Adrenal gland (tissue), 12 donors: ENCODE measurements around the gene MRPL21. TPM values are rescaled to one million over a fixed set of nuclear protein-coding genes. Genes with fewer than 3 reads are reported as not detected.

ENCODE experiments used
- DNase-seq, 7 donors: peaks; one replicate each; pipeline ENCODE4 v3.0.0-alpha.2; 2019 to 2020
- H3K27ac ChIP-seq, 5 donors: fragments of 200-600 bp; sonication (generic) in 4 of 5; 1 replicate in 3 of 5; 2 replicates in 2 of 5; pipeline versions ENCODE4 v1.5.1 to v1.8.0; 2016 to 2020; ENCODE audit warnings: mild to moderate bottlenecking in 1 of 5
- H3K27me3 ChIP-seq: fragments of 200-600 bp; 2 replicates; pipeline ENCODE4 v1.8.0; 2021
- H3K36me3 ChIP-seq, 2 donors: fragments of 200-600 bp; replicated peaks in 1 of 2; 1 replicate in 1 of 2; 2 replicates in 1 of 2; pipeline versions ENCODE4 v1.5.1 to v1.8.0; 2018 to 2022
- H3K4me1 ChIP-seq, 2 donors: fragments of 200-600 bp; replicated peaks in 1 of 2; 1 replicate in 1 of 2; 2 replicates in 1 of 2; pipeline versions ENCODE4 v1.5.1 to v1.8.0; 2018 to 2021
- H3K4me3 ChIP-seq, 4 donors: fragments of 200-600 bp; sonication (generic) in 3 of 4; one replicate each; pipeline ENCODE4 v1.5.1; 2016 to 2018
- H3K9me3 ChIP-seq, 3 donors: fragments of 200-600 bp; sonication (generic) in 1 of 3; replicated peaks in 1 of 3; 1 replicate in 2 of 3; 2 replicates in 1 of 3; pipeline versions ENCODE4 v1.5.1 to v1.8.0; 2016 to 2021
- CTCF ChIP-seq, 6 experiments: fragments of 450-650 bp in 4 of 6; fragments of 200-600 bp in 2 of 6; sonication (generic) in 1 of 6; IDR thresholded peaks; 1 replicate in 5 of 6; 2 replicates in 1 of 6; pipeline versions ENCODE4 v1.5.1 to v1.8.0; 2016 to 2021; ENCODE audit warnings: antibody characterized with exemption in 6 of 6, mild to moderate bottlenecking in 2 of 6, moderate library complexity in 1 of 6
- POLR2A ChIP-seq, 2 donors: fragments of 450-650 bp; IDR thresholded peaks; one replicate each; pipeline ENCODE4 v1.6.1; 2017; ENCODE audit warnings: antibody characterized with exemption in 2 of 2, mild to moderate bottlenecking in 2 of 2, moderate library complexity in 1 of 2
- WGBS, 4 donors: extraction: QIAGEN DNeasy Blood & Tissue Kit in 2 of 4; methylation state at CpG; one replicate each; pipeline versions ENCODE4 v1.1.5 to v1.1.7; 2013 to 2017; 5-methylcytosine and 5-hydroxymethylcytosine counted together
- intact Hi-C, 2 donors: fragments of 100-400 bp; cut with DNase I; formaldehyde crosslinking; loops; one replicate each; pipeline versions ENCODE4 v1.14.1 to v1.15.0; 2022 to 2023
- polyA plus RNA-seq, 3 donors: library from polyadenylated mRNA; stranded (reverse); fragments of 200-250 nt in 2 of 3; fragments of 350-450 nt in 1 of 3; fragmentation: Illumina TruSeq in 1 of 3; extraction: RNeasy Lipid Tissue Mini Kit (QIAGEN cat#74804) in 1 of 3; gene quantifications; one replicate each; pipeline ENCODE4 v1.2.3, GENCODE V29; 2013 to 2014
- total RNA-seq, 9 donors: library from RNA; depleted of rRNA in 4 of 9; stranded (reverse); fragments of >200 nt in 4 of 9; fragments of 120-200 nt in 1 of 9; fragmentation: NEBNext Ultra II Directional in 1 of 9; extraction: Animal tissue kit (Norgen Biotek cat#: 25700) in 1 of 9; gene quantifications; one replicate each; pipeline versions ENCODE4 v1.1.0 to v1.2.4, GENCODE V29; 2013 to 2023
- donor health status: healthy with polysubstance abuse.
- donor health status: Bipolar disorder and iron deficiency.
- donor health status: DM: yes; HTN: yes; CAD: no.
- donor health status: DM: no; HTN: no; CAD: no.
- donor health status: DM: no; HTN: no; CAD: no.
- donor health status: DM: yes; HTN: yes; CAD: no.

MRPL21 gene
- total and polyA plus RNA-seq, 12 donors, result 31.1 to 77.8 (median 47.4) TPM

- no peak for DNase-seq
- H3K4me1 ChIP-seq, result peaks cover 0 to 4% of the 10 kb centered on the region in 2 donors
- WGBS, 4 donors, result 79 to 83% (median 82%) methylated on average over 12 of the region's 12 CpGs
- intact Hi-C loops, result no loop called here
- no peaks in the 10 kb centered on the region for H3K27me3 ChIP-seq
- no peaks in the 10 kb centered on the region for H3K9me3 ChIP-seq
- H3K4me3 ChIP-seq, result no peak overlapping the region
- no peak for TF ChIP-seq CTCF (IDR thresholded peaks at IDR 0.05)
- no peak for TF ChIP-seq POLR2A (IDR thresholded peaks at IDR 0.05)
- no peak overlapping the region for H3K27ac ChIP-seq
- no peaks in the 10 kb centered on the region for H3K36me3 ChIP-seq
Measured at GRCh38 chr11:68872216-68873003, 31.2 kb downstream of the MRPL21 start.

GRCh38 chr11:68870470-68870869, 33.2 kb downstream of the MRPL21 start:
- no peaks in the 10 kb centered on the region for H3K27me3 ChIP-seq
- no peaks in the 10 kb centered on the region for H3K9me3 ChIP-seq
- peaks cover 3 to 8% of the 10 kb centered on the region in 2 donors for H3K4me1 ChIP-seq
- DNase-seq, result no peak
- TF ChIP-seq CTCF (IDR thresholded peaks at IDR 0.05) (no peak), POLR2A (IDR thresholded peaks at IDR 0.05) (no peak)
- H3K27ac ChIP-seq, result peak overlapping the region in 1 of 5 donors; percentile 58
- intact Hi-C loops, result no loop called here
- WGBS, 4 donors, result 55 to 78% (median 65%) methylated on average over 9 of the region's 9 CpGs
- no peaks in the 10 kb centered on the region for H3K36me3 ChIP-seq
- peak overlapping the region in 1 of 4 donors; percentile 45 for H3K4me3 ChIP-seq

GRCh38 chr11:68868221-68868835, 35.3 kb downstream of the MRPL21 start:
- Histone ChIP-seq H3K9me3 (no peaks in the 10 kb centered on the region), H3K36me3 (no peaks in the 10 kb centered on the region), H3K4me3 (no peak overlapping the region), H3K27me3 (no peaks in the 10 kb centered on the region), H3K27ac (no peak overlapping the region), H3K4me1 (peaks cover 3 to 4% of the 10 kb centered on the region in 2 donors)
- intact Hi-C loops, result no loop called here
- WGBS, 4 donors, result 92 to 93% (median 93%) methylated on average over 18 of the region's 18 CpGs
- no peak for TF ChIP-seq POLR2A (IDR thresholded peaks at IDR 0.05)
- no peak for TF ChIP-seq CTCF (IDR thresholded peaks at IDR 0.05)
- DNase-seq, result no peak

GRCh38 chr11:68867066-68867465, 36.6 kb downstream of the MRPL21 start:
- no peak for DNase-seq
- Histone ChIP-seq H3K27ac (no peak overlapping the region), H3K27me3 (no peaks in the 10 kb centered on the region), H3K36me3 (no peaks in the 10 kb centered on the region), H3K9me3 (no peaks in the 10 kb centered on the region), H3K4me1 (peaks cover 3 to 4% of the 10 kb centered on the region in 2 donors), H3K4me3 (no peak overlapping the region)
- intact Hi-C loops, result no loop called here
- TF ChIP-seq POLR2A (IDR thresholded peaks at IDR 0.05), result no peak
- TF ChIP-seq CTCF (IDR thresholded peaks at IDR 0.05), result no peak
- 51 to 56% (median 53%) methylated on average over 6 of the region's 6 CpGs for WGBS, 4 donors
